Mesenteric fat pad (tissue), 1 donor: ENCODE measurements around the gene RPRM. TPM values are rescaled to one million over a fixed set of nuclear protein-coding genes. Genes with fewer than 3 reads are reported as not detected.
"Not testable (repeated sequence)": the region's sequence is repeated elsewhere in the genome, so short reads cannot be mapped to it uniquely, and the experiment has no call there.

Experiments
- DNase-seq: peaks from one replicate; pipeline ENCODE4 v3.0.0-alpha.2; 2020; ENCODE audit warnings: low spot score
- total RNA-seq: library from RNA; stranded (reverse); fragmentation: NEBNext Ultra II Directional; extraction: Animal tissue kit (Norgen Biotek cat#: 25700); gene quantifications from one replicate; pipeline ENCODE4 v1.2.1, GENCODE V29; 2021
- donor health status: DM: yes; HTN: yes; CAD: no.

RPRM gene
- total RNA-seq, 1 donor from 2014 or later, result 0.22 TPM

- no peak for DNase-seq
These were observed 17.1 kb downstream of the RPRM start for GRCh38 chr2:153461453-153461852.

DNA sequence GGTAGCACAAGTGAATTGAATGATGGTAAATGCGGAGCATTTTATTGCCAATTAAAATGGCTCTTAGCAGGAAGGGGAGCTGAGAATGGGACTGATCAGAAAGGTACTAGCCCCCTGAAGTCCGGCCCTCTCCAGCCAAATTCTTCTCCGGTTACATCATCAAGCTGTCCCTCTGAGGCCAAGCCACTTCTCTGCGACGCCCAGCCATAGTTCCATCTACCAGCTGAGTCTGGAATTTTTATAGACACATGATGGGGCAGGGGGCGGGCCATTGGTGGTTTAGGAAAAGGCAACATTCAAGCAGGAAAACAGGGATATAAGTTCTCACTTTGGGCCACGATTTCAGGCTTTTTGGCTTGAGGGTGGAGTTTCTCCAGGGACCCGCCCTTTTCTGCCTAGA lies 22.7 kb downstream of the RPRM start:
- no peak for DNase-seq

- no peak for DNase-seq
These were observed 23.2 kb downstream of the RPRM start for GRCh38 chr2:153455403-153455802.

- no peak for DNase-seq
These were observed 27.0 kb downstream of the RPRM start for GRCh38 chr2:153451611-153452010.

GRCh38 chr2:153443106-153443505 lies 35.5 kb downstream of the RPRM start:
- no peak for DNase-seq

DNA sequence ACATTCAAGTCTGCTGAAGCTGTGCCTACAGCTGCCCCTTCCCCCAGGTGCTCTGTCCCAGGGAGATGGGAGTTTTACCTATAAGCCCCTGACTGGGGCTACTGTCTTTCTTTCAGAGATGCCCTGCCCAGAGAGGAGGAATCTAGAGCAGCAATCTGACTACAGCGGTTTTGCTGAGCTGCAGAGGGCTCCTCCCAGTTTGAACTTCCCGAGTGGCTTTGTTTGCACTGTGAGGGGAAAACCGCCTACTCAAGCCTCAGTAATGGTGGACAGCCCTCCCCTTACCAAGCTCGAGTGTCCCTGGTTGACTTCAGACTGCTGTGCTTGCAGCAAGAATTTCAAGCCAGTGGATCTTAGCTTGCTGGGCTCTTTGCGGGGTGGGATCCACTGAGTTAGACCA lies 35.9 kb downstream of the RPRM start:
- DNase-seq, result not testable (repeated sequence)

DNA sequence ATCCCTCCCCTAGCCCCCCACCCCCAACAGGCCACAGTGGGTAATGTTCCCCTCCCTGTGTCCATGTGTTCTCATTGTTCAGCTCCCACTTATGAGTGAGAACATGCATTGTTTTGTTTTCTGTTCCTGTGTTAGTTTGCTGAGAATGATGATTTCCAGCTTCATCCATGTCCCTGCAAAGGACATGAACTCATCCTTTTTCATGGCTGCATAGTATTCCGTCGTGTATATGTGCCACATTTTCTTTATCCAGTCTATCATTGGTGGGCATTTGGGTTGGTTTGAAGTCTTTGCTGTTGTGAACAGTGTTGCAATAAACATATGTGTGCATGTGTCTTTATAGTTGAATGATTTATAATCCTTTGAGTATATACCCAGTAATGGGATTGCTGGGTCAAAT lies 38.5 kb downstream of the RPRM start:
- not testable (repeated sequence) for DNase-seq

DNA sequence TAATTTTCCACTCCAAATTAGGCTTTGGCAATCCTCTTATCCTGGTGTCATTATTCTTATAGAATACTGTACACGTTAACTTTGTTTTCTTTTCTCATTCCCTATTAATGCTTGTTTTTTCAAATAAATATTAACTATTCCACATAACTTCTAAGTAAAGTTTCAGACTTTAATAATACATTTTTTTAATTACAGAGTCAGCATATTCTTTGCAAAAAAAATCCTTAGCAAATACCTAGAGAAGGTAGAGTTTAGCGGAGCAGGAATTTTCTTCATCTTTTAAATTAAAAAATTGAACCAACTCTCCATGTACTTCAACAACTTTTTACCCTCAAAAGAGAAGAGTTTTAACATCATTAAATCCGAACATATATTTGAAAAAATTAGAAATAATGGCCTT lies 45.2 kb downstream of the RPRM start:
- DNase-seq, result no peak

DNA sequence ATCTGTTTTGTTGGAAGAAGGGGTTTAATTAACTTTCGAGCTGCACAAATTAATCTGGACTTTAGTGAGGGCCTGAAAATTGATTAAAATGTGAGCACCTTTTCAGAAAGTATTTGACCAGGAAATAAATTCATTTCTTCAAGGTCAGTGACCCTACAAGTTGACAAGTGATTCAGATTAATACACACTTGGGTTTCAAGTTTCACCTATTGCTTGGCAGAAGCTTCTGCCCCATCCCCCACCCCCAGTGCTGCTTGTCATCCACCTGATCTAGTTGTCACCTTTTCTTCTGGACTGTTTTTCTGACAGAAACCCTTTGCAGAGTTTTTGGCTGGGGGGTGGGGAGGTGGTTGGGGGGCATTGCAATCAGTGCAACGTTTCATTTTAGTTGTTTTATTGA lies 46.2 kb downstream of the RPRM start:
- DNase-seq, result no peak

- no peak for DNase-seq
These were observed 47.4 kb downstream of the RPRM start for GRCh38 chr2:153431114-153431513.
